Esophagus mucosa (tissue), 1 donor: ENCODE measurements around the gene PLAU. TPM values are rescaled to one million over a fixed set of nuclear protein-coding genes. Genes with fewer than 3 reads are reported as not detected.
A peak's percentile ranks its signal among the peaks of the same experiment; 100 is the strongest.
"Not testable (repeated sequence)": the region's sequence is repeated elsewhere in the genome, so short reads cannot be mapped to it uniquely, and the experiment has no call there.

Source experiments
- ATAC-seq: fragments of 200-7000 bp; cut with Tn5 transposase; one replicate; pipeline ENCODE4 v1.9.1; 2020
- total RNA-seq: library from RNA; stranded (reverse); gene quantifications from one replicate; pipeline ENCODE4 v1.2.4, GENCODE V29; 2023
- donor health status: DM: yes; HTN: yes; CAD: no.

PLAU gene
- total RNA-seq, 1 donor from 2014 or later: 19.4 TPM

GRCh38 chr10:73876971-73877370 is 34.0 kb upstream of the PLAU start:
- no peak for ATAC-seq

GRCh38 chr10:73877533-73878160 is 33.3 kb upstream of the PLAU start:
- no peak for ATAC-seq

DNA sequence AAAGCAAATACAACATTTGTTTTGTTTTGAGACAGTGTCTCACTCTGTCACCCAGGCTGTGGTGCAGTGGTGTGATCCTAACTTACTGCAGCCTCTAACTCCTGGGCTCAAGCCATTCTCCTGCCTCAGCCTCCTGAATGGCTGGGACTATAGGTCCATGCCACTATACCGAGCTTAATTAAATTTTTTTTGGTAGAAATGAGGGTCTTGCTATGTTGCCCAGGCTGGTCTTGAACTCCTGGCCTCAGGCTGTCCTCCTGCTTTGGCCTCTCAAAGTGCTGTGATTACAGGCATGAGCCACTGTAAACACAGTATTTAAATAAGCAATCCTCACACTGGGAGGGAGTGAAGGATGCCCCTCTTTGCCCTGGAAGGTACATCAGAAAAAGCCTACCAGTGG is 32.6 kb upstream of the PLAU start:
- no peak for ATAC-seq

- ATAC-seq: peak; percentile 92
Observed at GRCh38 chr10:73879296-73880173, 31.4 kb upstream of the PLAU start.

DNA sequence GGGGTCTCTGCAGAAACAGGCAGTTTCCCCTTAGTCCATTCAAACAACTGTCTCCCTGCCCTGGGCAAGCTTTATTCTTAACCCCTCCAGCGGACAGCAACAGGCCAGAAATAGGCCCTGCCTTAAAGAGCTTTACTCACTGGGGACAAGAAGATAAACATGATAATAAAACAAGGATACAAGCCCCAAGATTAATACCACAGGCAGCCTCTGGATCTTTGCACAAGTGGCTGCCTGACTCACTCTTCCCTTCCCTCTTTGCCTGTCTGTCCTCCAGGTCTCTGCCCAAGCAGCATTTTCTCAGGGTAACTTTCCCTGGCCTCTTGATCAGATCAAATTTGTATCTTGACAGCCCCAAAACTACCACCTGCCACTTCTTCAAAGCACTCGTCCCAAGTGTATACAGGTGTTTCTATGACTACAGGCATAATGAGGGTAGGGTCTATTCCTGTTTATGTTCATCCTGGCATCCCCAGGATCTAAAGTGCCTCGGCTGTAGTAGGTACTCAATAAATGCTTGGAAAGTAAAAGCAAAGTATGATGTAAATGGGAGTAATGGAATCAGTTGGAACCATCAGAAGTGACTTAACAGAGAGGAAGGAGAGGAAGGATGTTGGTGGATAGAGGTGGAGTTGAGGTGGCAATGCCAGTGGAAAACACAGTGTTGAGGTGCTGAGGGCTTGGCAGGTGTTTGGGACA is 29.6 kb upstream of the PLAU start:
- ATAC-seq: no peak

DNA sequence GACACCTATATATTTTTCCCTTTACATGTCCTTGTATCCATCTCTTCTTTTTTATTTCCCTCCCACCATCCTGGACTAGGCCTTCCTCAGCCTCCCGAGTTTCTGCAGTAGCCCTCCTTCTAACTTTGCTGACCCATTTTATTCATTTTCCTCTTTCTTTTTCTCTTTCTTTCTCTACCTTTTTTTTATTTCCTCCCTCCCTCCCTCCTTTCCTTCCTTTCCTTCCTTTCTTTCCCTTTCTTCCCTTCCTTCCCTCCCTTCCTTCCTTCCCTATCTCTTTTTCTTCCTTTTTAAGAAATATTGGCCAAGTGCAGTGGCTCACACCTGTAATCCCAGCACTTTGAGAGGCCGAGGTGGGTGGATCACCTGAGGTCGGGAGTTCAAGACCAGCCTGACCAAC is 26.9 kb upstream of the PLAU start:
- ATAC-seq: no peak

- peak; percentile 30 for ATAC-seq
Observed at GRCh38 chr10:73886085-73886529, 24.8 kb upstream of the PLAU start.

DNA sequence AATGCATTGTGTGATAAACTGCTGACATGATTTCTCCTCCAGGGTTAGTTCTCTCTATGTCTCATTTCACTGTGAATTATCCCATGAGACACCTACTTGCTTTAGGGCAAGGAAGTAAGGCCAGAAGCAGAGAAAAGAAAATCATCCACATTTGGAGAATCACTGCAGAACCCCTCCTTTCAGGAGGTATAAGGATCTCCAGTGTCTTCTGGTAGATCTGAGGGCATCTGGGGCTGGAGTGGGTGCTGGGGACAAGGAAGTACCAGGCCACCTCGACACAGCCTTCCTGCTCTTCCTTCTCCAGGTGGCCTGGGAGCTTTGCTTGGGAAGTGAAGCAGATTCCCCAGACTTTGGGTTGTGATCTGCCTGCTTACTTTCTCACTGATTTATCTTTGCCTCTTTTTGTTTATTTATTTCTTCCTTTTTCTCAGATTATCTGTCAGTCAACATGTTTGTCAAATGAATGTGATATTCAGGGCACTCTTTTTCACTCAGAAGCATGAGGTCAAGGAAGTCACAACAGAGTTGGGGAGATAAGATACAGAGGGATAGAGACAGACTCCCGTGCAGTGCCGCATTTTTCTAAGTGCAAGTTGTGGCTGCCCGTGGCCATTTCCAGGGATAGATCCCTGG is 24.2 kb upstream of the PLAU start:
- no peak for ATAC-seq

- peak; percentile 60 for ATAC-seq
Observed at GRCh38 chr10:73887294-73888039, 23.5 kb upstream of the PLAU start.

DNA sequence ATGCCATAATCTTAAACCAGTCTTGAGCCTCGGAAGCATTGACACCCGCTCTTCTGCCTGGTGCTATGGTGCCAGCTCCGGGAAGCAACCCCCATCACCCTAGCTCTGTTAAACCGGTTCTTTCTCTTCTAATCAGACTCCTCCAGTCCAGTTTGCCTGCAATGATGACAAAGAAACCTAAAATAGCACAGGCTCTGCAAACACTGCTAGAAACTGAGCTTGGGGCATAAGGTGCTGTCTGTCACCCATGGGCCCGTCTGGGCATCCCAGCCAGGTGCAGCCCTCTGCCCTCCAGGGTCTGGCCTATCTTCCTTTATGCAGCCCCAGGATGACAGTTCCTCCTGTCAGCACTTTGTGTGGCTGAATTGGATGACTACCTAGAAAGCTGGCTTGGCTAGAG is 22.4 kb upstream of the PLAU start:
- ATAC-seq: peak; percentile 74

DNA sequence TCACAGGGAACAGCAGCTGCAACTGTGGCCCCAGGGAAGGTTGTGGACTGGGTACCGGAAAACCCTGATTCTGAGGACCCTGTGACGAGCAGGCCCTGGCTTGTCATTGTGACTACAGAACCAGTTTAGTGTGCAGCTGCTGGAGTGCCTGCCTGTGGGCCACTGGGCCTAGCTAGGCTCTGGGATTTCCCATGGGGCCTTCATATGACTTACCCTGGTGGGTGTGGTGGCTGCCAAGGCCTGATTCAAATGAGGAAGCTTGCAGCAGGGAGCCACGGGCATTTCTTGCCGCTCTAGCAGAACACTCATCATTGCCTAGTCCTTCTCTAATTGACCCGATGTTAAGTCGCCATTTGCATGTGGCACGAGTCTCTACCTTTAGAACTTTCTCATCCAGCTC is 21.9 kb upstream of the PLAU start:
- peak; percentile 91 for ATAC-seq

DNA sequence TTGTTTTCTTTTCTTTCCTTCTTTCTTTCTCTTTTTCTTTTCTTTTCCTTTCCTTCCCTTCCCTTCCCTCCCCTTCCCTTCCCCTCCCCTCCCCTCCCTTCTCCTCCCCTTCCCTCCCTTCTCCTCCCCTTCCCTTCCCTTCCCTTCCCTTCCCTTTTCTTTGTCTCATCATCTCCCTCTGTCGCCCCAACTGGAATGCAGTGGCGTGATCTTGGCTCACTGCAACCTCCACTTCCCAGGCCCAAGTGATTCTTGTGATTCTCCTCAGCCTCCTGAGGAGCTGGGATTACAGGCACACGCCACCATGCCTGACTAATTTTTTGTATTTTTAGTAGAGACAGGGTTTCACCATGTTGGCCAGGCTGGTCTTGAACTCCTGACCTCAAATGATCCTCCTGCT is 21.5 kb upstream of the PLAU start:
- ATAC-seq: not testable (repeated sequence)

- no peak for ATAC-seq
Observed at GRCh38 chr10:73890261-73890660, 20.7 kb upstream of the PLAU start.

DNA sequence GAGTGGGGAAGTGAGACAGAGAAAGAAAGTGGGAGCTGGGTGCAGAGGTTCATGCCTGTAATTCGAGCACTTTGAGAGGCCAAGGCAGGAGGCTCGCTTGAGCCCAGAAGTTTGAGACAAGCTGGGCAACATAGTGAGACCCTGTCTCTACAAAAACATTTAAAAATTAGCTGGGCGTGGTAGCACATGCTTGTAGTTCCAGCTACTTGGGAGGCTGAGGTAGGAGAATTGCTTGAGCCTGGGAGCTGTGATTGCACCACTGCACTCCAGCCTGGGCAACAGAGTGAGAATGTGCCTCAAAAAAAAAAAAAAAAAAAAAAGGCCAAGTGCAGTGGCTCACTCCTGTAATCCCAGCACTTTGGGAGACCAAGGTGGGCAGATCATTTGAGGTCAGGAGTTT is 20.1 kb upstream of the PLAU start:
- not testable (repeated sequence) for ATAC-seq

DNA sequence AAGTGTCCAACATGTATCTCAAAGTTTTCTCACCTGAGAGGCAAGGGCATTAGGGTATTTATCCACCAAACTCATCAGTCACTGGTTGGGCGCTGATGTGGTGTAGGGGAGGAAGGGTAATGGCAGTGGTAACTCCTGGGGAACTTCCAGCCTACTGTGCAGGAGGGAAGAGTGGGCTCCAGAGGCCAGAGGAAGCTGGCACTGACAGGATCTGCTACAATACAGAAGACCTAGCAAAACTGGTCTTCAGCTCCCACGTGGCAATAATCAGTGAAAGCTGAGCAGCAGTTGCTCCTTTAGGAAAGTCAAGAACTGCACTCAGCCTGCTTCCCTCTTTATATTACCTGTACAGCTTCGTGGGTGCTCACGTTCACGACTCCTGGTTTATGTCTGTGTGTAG is 19.4 kb upstream of the PLAU start:
- no peak for ATAC-seq

GRCh38 chr10:73892310-73893030 is 18.5 kb upstream of the PLAU start:
- no peak for ATAC-seq

DNA sequence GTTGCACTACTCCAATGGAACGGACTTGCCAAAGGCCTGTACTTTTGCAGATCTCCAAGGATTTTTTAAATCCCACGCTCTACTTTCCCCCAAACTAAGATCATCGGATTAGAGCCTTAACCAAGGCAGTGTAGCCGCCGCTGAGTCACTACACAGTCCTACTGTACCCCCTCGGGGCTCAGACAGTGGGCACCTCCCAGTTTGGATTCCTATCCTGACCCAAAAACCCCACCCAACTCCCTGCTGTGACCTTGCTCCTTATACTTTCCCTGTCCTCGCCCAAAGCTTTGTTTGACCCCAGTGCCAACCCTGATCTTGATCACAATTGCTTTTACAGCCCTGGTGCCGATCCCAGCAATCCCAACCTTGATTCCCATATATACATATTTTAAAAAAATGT is 17.5 kb upstream of the PLAU start:
- ATAC-seq: peak; percentile 12

- ATAC-seq: peak; percentile 27
Observed at GRCh38 chr10:73894245-73894971, 16.5 kb upstream of the PLAU start.

DNA sequence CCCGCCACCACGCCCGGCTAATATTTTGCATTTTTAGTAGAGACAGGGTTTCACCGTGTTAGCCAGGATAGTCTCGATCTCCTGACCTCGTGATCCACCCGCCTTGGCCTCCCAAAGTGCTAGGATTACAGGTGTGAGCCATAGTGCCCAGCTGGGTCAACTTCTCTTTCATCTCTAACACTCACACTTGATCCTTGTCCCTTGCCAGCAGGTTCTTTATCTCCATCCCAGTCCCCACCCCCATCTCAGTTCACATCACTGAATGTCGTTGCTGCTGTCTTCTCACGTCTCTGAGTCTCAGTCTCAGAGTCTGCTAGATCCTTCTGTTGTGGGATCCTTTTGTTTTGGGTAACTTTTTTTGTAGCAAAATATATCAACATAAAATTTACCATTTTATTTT is 15.6 kb upstream of the PLAU start:
- ATAC-seq: not testable (repeated sequence)

DNA sequence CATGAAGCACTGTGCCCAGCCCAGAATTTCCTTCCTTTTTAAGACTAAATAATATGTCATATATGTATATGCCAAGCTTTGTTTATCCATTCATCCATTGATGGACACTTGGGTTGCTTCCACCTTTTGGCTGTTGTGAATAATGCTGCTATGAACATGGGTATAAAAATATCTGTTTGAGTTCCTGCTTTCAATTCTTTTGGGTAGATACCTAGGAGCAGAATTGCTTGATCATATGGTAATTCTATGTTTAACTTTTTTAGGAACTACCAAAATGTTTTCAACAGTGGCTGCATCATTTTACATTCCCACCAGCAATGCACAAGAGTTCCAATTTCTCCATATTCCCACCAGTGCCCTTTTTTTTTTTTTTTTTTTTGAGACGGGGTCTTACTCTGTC is 13.2 kb upstream of the PLAU start:
- ATAC-seq: no peak
